Ishikawa (cell line): ENCODE results near the gene GPR55.

Source experiments
- CEBPB ChIP-seq: IDR thresholded peaks from 2 replicates; pipeline ENCODE4 v1.6.1; 2012
- CREB1 ChIP-seq: IDR thresholded peaks from 2 replicates; pipeline ENCODE4 v1.6.1; 2012; ENCODE audit warnings: low read depth
- EGR1 ChIP-seq: IDR thresholded peaks from 2 replicates; pipeline ENCODE4 v1.6.1; 2012
- EP300 ChIP-seq: IDR thresholded peaks from 2 replicates; pipeline ENCODE4 v1.6.1; 2012; ENCODE audit warnings: borderline replicate concordance
- FOXM1 ChIP-seq: IDR thresholded peaks from 2 replicates; pipeline ENCODE4 v1.6.1; 2012; ENCODE audit warnings: low read depth, borderline replicate concordance
- NFIC ChIP-seq: IDR thresholded peaks from 2 replicates; pipeline ENCODE4 v1.6.1; 2012
- RAD21 ChIP-seq: IDR thresholded peaks from 2 replicates; pipeline ENCODE4 v1.6.1; 2012; ENCODE audit warnings: low read depth
- TAF1 ChIP-seq: IDR thresholded peaks from 2 replicates; pipeline ENCODE4 v1.6.1; 2012; ENCODE audit warnings: low read depth, mild to moderate bottlenecking
- TCF12 ChIP-seq: IDR thresholded peaks from 2 replicates; pipeline ENCODE4 v1.6.1; 2012; ENCODE audit warnings: low read depth
- TEAD4 ChIP-seq: IDR thresholded peaks from 2 replicates; pipeline ENCODE4 v1.6.1; 2012
- YY1 ChIP-seq: IDR thresholded peaks from 2 replicates; pipeline ENCODE4 v1.6.1; 2012; ENCODE audit warnings: low read depth
- ZBTB7A ChIP-seq: IDR thresholded peaks from 2 replicates; pipeline ENCODE4 v1.6.1; 2012; ENCODE audit warnings: low read depth
- TF ChIP-seq, protein P1 (sequence below): IDR thresholded peaks from 2 replicates; pipeline ENCODE4 v1.6.1; 2012
- TF ChIP-seq, protein P2 (sequence below): IDR thresholded peaks from 2 replicates; pipeline ENCODE4 v1.6.1; 2012; ENCODE audit warnings: low read depth, mild to moderate bottlenecking
- TF ChIP-seq, protein P3 (sequence below): IDR thresholded peaks from 2 replicates; pipeline ENCODE4 v1.6.1; 2012

Gene GPR55

DNA sequence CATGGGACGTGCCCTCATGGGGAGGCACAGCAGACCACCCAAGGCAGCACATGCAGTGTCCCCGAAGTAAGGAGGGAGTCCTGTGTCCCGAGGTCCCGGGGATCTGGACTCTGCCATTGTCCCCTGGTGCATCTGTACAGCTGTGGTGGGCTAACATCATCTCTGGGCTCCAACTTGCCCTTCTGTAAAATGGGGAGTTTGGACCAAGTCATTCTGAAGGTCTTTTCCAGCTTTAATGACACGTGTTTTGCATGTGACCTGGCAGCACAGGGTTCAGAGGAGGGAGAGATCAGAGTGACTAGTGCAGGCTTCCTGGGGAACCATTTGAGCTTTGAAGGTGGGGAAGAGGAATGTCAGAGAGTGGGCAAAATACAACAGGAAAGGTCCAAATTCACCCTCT lies 38.8 kb downstream of the GPR55 start:
- no peak for TF ChIP-seq CEBPB
- TF ChIP-seq, protein P1, sequence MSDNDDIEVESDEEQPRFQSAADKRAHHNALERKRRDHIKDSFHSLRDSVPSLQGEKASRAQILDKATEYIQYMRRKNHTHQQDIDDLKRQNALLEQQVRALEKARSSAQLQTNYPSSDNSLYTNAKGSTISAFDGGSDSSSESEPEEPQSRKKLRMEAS, result no peak
- no peak for TF ChIP-seq YY1

DNA sequence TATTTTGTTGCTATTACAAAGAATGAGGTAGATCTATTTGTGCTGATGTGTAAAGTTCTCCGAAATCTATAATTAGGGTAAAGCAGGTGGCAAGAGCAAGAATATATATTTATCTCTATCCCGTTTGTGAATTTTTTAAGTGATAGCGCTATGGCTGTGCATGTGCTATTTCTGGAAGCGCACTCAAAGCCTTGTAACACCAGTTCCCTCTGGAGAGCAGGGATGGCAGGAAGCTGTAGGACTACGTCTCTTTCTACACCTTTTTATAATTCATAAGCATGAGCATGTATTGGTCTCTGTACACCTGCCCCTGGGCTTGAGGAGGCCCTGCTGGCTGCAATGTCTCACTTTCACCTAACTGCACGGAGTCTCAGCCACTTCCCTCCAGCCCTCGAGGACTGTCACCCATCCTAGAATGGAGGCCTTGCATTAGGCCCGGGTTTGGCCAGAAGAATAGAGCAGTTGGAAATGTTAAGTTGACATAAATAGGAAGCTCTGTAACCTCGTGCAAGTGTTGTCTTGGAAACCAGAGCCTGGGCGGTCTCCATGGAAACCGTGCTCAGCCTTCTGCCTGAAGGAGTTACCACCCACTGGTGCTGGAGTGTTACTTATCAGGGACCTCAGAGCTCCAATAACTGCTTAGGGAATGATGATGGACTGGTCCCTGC lies 39.4 kb downstream of the GPR55 start:
- TF ChIP-seq YY1 (no peak), TEAD4 (no peak), EGR1 (no peak), TAF1 (no peak), RAD21 (no peak), CREB1 (no peak), TCF12 (no peak), ZBTB7A (no peak), FOXM1 (no peak), EP300 (no peak)
- TF ChIP-seq, protein P1, result no peak
- TF ChIP-seq, protein P2, sequence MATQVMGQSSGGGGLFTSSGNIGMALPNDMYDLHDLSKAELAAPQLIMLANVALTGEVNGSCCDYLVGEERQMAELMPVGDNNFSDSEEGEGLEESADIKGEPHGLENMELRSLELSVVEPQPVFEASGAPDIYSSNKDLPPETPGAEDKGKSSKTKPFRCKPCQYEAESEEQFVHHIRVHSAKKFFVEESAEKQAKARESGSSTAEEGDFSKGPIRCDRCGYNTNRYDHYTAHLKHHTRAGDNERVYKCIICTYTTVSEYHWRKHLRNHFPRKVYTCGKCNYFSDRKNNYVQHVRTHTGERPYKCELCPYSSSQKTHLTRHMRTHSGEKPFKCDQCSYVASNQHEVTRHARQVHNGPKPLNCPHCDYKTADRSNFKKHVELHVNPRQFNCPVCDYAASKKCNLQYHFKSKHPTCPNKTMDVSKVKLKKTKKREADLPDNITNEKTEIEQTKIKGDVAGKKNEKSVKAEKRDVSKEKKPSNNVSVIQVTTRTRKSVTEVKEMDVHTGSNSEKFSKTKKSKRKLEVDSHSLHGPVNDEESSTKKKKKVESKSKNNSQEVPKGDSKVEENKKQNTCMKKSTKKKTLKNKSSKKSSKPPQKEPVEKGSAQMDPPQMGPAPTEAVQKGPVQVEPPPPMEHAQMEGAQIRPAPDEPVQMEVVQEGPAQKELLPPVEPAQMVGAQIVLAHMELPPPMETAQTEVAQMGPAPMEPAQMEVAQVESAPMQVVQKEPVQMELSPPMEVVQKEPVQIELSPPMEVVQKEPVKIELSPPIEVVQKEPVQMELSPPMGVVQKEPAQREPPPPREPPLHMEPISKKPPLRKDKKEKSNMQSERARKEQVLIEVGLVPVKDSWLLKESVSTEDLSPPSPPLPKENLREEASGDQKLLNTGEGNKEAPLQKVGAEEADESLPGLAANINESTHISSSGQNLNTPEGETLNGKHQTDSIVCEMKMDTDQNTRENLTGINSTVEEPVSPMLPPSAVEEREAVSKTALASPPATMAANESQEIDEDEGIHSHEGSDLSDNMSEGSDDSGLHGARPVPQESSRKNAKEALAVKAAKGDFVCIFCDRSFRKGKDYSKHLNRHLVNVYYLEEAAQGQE, result no peak
- TF ChIP-seq, protein P3, sequence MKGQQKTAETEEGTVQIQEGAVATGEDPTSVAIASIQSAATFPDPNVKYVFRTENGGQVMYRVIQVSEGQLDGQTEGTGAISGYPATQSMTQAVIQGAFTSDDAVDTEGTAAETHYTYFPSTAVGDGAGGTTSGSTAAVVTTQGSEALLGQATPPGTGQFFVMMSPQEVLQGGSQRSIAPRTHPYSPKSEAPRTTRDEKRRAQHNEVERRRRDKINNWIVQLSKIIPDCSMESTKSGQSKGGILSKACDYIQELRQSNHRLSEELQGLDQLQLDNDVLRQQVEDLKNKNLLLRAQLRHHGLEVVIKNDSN, result no peak

DNA sequence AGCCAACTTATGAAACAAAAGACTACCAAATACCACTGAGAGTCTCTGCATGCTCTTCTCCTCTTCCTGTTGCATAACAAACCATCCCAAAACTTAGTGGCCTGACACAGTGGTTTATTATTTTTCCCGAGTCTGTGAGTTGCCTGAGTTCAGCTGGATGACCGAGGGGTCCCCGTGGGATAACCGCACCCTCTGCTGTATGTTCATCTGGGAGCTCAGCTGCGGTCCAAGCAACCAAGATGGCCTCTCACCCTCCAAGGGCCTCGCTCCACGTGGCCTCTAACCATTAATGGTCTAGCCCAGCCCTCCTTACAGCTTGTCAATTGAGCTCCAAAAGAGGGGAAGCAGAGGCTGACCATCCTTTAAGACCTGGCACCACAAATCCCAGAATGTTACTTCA lies 43.2 kb downstream of the GPR55 start:
- no peak for TF ChIP-seq NFIC
- TF ChIP-seq EP300, result no peak
- no peak for TF ChIP-seq TEAD4
- TF ChIP-seq TAF1, result no peak
- TF ChIP-seq ZBTB7A, result no peak
- no peak for TF ChIP-seq CEBPB
- no peak for TF ChIP-seq TCF12
- TF ChIP-seq FOXM1, result no peak
- TF ChIP-seq, protein P3, result no peak
- TF ChIP-seq, protein P1, result no peak
- TF ChIP-seq, protein P2, result no peak
- no peak for TF ChIP-seq YY1
- TF ChIP-seq EGR1, result no peak

DNA sequence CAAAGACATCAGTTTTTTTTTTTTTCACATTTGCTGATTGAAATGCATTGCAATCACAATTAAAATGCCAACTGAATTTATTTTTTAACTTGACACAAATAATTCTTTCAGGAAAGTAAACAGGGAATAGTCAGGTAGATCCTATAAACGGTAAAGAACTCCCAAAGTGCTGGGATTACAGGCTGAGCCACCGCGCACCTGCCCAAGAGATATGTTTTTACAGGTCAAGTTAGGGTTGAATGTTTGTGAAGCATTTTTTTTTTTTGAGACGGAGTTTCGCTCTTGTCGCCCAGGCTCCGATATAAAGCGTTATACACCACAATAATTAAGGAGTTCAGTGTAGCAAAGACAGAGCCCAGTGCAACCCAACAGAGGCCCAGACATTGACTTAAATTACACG lies 45.2 kb downstream of the GPR55 start:
- no peak for TF ChIP-seq ZBTB7A

DNA sequence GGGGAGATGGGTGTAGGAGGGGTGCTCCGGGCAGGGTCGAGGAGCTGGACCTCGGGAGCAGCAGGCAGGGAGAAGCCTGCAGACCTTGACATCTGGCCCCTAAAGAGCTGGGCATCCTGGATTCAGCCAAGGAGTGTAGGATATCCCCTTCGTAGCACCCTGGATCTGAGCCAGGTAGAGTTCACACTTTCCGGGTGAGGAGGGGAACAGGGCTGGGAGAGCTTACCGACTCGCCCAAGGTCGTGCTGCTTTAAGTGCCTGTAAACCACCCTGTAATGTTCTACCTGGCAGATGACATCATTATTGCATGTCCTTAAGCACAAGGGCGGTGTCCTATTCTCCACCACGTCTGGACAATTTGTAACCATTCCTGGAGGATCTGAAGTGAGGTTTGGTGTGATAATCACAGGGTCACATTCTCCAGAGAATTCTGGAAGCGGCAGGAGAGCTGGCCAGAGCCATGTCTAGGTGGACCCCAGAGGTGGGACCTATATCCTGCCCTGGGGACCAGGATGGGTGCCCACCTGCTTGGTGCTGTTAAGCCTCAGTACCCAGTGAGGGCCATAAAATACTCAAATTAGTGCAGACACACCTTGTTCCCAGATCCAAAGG lies 45.7 kb downstream of the GPR55 start:
- no peak for TF ChIP-seq RAD21
- peak; percentile 21; the same call in 1 of the 2 replicates for TF ChIP-seq NFIC
- no peak for TF ChIP-seq TCF12
- TF ChIP-seq, protein P2, result no peak
- no peak for TF ChIP-seq YY1
